Measurements from ENCODE around the gene FIS1. TPM values are rescaled to one million over a fixed set of nuclear protein-coding genes. Genes with fewer than 3 reads are reported as not detected.
"Not testable (repeated sequence)": the region's sequence is repeated elsewhere in the genome, so short reads cannot be mapped to it uniquely, and the experiment has no call there.

FIS1 gene
- total RNA-seq, 3 donors from 2014 or later (not counting 1 experiment from before 2014, with no cell fraction given), result 99.9 to 119 (median 105) TPM

DNA sequence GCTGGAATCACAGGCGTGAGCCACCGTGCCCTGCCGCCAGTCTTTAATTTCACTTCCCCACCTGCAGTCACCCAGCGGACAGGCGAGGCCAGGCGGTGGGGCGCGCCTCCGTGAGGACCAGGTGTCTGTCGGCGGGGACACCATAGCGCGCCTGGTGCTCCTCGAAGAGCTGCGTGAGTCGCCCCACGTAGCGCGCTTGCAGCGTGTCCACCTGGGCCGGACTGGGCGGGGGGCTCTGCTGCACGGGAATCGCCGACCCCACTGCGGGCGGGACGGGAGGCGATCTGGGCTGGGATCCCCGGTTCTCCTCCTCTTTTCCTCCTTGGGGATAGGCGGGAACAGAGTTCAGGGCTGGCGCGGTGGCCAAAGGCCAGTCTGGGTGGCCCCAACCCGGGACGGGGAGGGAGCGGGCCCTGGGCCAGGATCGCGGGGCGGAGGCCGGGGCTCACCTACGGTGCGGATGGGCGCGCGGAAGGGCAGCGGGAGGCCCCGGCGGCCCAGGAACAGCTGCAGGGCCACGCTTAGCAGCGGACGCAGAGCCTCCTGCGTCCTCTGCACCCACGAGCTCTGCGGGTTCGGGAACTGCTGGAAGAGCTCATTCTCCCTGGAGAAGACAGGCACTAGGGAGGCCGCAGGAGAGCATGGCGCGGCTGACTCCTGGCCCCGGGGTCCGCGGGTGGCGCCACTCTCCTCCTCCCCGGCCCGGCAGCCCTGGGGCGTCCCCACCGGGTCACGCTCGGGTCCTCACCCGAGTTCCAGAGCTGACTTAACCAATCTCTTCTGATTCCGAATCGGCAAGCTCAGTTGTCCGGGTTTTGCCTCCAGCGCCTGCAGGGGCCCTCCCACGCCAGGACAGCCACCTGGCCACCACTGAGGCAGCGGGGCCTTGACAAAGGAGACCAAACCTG is 42.9 kb downstream of the FIS1 start:
- DNase-seq, result no peak
- peak in 1 of 3 donors; percentile 34 for ATAC-seq
- no peaks in the 10 kb centered on the region for H3K36me3 Mint-ChIP-seq
- H3K4me1 Mint-ChIP-seq, result peaks cover 0 to 13% of the 10 kb centered on the region in 2 donors
- H3K4me3 Mint-ChIP-seq, result no peak overlapping the region
- Histone ChIP-seq H3K4me3 (ENCODE audit: low read length) (no peak overlapping the region), H3K36me3 (ENCODE audit: control insufficient read depth, insufficient read depth, low read length) (no peaks in the 10 kb centered on the region), H3K4me1 (ENCODE audit: control insufficient read depth, insufficient read depth, low read length) (peaks cover 16% of the 10 kb centered on the region), H3K27me3 (ENCODE audit: control insufficient read depth, insufficient read depth, low read length) (peaks cover 17% of the 10 kb centered on the region), H3K27ac (ENCODE audit: low read length) (no peak overlapping the region), H3K9me3 (ENCODE audit: control insufficient read depth, insufficient read depth, low read length) (no peaks in the 10 kb centered on the region)
- H3K9me3 Mint-ChIP-seq, result no peaks in the 10 kb centered on the region
- WGBS (ENCODE audit: insufficient coverage), result 10% methylated on average over 75 of the region's 75 CpGs
- intact Hi-C loops (cut with micrococcal nuclease), result no loop called here
- H3K27ac Mint-ChIP-seq, result no peak overlapping the region
- TF ChIP-seq, protein P1, sequence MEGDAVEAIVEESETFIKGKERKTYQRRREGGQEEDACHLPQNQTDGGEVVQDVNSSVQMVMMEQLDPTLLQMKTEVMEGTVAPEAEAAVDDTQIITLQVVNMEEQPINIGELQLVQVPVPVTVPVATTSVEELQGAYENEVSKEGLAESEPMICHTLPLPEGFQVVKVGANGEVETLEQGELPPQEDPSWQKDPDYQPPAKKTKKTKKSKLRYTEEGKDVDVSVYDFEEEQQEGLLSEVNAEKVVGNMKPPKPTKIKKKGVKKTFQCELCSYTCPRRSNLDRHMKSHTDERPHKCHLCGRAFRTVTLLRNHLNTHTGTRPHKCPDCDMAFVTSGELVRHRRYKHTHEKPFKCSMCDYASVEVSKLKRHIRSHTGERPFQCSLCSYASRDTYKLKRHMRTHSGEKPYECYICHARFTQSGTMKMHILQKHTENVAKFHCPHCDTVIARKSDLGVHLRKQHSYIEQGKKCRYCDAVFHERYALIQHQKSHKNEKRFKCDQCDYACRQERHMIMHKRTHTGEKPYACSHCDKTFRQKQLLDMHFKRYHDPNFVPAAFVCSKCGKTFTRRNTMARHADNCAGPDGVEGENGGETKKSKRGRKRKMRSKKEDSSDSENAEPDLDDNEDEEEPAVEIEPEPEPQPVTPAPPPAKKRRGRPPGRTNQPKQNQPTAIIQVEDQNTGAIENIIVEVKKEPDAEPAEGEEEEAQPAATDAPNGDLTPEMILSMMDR (IDR thresholded peaks at IDR 0.05), result no peak
- peaks cover 16 to 31% of the 10 kb centered on the region in 2 donors for H3K27me3 Mint-ChIP-seq (ENCODE audit: low read depth in 2 of 2)

DNA sequence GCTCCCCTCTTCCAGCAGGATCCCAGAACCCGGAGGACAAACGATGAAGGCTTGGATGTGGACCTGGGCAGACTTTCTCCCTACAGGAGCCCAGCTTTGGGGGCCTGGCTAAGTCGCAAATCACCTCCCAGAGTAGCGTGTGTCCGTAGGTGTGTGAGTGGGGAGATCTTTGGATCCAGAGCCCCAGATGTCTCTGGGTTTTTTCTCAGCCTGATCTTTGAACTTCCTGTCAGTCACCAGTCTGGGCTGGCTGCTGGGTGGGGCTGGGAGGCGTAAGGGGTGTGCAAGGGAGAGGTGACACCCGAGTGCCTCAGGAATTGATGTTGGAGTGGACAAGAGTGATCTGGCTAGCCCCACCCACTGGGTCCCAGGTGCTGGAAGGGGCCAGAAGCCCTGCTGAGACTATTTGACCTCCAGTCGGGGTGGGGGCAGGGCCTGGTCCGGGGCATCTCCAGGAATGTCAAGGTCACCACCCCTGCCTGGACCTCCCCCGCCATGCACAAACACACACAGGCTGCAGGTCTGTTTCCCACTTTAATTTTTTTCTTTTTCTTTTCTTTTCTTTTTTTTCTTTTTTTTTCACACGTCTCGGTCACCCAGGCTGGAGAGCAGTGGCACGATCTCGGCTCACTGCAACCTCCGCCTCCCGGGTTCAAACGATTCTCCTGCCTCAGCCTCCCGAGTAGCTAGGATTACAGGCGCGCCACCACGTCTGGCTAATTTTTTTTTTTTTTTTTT is 43.9 kb downstream of the FIS1 start, which contains the start of gene MOGAT3:
Gene MOGAT3, minus strand, starts transcription at position 175 of the 738 bp plus-strand sequence. CDS start 182 bp downstream, outside the sequence.
- WGBS (ENCODE audit: insufficient coverage), result 32% methylated on average over 18 of the region's 21 CpGs
- ATAC-seq, result no peak
- H3K36me3 Mint-ChIP-seq, result no peaks in the 10 kb centered on the region
- intact Hi-C loops (cut with micrococcal nuclease), result no loop called here
- Histone ChIP-seq H3K4me1 (ENCODE audit: control insufficient read depth, insufficient read depth, low read length) (peaks cover 16% of the 10 kb centered on the region), H3K36me3 (ENCODE audit: control insufficient read depth, insufficient read depth, low read length) (no peaks in the 10 kb centered on the region), H3K4me3 (ENCODE audit: low read length) (no peak within 1 kb of the TSS), H3K27ac (ENCODE audit: low read length) (no peak within 1 kb of the TSS), H3K9me3 (ENCODE audit: control insufficient read depth, insufficient read depth, low read length) (no peaks in the 10 kb centered on the region), H3K27me3 (ENCODE audit: control insufficient read depth, insufficient read depth, low read length) (peaks cover 17% of the 10 kb centered on the region)
- no peak within 1 kb of the TSS for H3K4me3 Mint-ChIP-seq
- H3K4me1 Mint-ChIP-seq, result peaks cover 0 to 9% of the 10 kb centered on the region in 2 donors
- TF ChIP-seq, protein P1 (IDR thresholded peaks at IDR 0.05), result no peak
- H3K27me3 Mint-ChIP-seq (ENCODE audit: low read depth in 2 of 2), result peaks cover 16 to 31% of the 10 kb centered on the region in 2 donors
- H3K27ac Mint-ChIP-seq, result no peak within 1 kb of the TSS
- no peaks in the 10 kb centered on the region for H3K9me3 Mint-ChIP-seq
- DNase-seq, result no peak

DNA sequence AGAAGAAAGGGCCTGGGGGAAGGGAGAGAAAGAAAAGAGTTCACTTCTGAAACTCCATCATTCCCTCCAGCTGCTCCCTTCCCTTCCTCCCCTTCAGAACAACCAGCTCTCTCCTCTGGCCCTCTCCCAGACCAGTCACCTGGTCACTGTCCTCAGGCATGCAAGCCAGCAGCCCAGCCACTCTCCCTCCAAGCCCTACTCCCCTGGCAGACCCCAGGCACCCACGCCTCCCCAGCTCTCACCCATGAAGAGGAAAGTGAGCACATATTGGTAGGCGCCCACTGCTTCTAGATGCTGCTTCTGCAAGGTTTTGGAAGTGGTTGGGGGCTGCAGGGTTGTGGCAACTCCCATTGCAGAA is 44.4 kb downstream of the FIS1 start:
- Mint-ChIP-seq H3K4me1 (peaks cover 0 to 9% of the 10 kb centered on the region in 2 donors), H3K27me3 (ENCODE audit: low read depth in 2 of 2) (peaks cover 16 to 33% of the 10 kb centered on the region in 2 donors), H3K36me3 (no peaks in the 10 kb centered on the region), H3K9me3 (no peaks in the 10 kb centered on the region), H3K27ac (no peak overlapping the region), H3K4me3 (no peak overlapping the region)
- Histone ChIP-seq H3K27me3 (ENCODE audit: control insufficient read depth, insufficient read depth, low read length) (peaks cover 17% of the 10 kb centered on the region), H3K4me1 (ENCODE audit: control insufficient read depth, insufficient read depth, low read length) (peaks cover 16% of the 10 kb centered on the region), H3K4me3 (ENCODE audit: low read length) (no peak overlapping the region), H3K27ac (ENCODE audit: low read length) (no peak overlapping the region), H3K9me3 (ENCODE audit: control insufficient read depth, insufficient read depth, low read length) (no peaks in the 10 kb centered on the region), H3K36me3 (ENCODE audit: control insufficient read depth, insufficient read depth, low read length) (no peaks in the 10 kb centered on the region)
- ATAC-seq (no peak), DNase-seq (no peak)
- TF ChIP-seq, protein P1 (IDR thresholded peaks at IDR 0.05), result no peak
- 76% methylated on average over 2 of the region's 2 CpGs for WGBS (ENCODE audit: insufficient coverage)
- intact Hi-C loops (cut with micrococcal nuclease), result no loop called here

DNA sequence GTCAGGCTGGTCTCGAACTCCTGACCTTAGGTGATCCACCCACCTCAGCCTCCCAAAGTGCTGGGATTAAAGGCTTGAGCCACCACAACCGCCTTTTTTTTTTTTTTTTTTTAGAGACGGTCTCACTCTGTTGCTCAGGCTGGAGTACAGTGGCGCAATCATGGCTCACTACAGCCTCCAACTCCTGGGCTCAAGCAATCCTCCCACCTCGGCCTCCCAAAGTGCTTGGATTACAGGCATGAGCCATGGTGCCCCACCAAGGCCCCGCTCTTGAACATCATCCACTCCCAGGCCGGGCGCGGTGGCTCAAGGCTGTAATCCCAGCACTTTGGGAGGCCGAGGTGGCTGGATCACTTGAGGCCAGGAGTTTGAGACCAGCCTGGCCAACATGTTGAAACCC is 45.4 kb downstream of the FIS1 start:
- 90% methylated on average over 10 of the region's 10 CpGs for WGBS (ENCODE audit: insufficient coverage)
- intact Hi-C loops (cut with micrococcal nuclease); H3K27ac Mint-ChIP-seq; H3K4me1 Mint-ChIP-seq; H3K9me3 ChIP-seq (ENCODE audit: control insufficient read depth, insufficient read depth, low read length); ATAC-seq; H3K36me3 Mint-ChIP-seq; H3K4me3 Mint-ChIP-seq; H3K36me3 ChIP-seq (ENCODE audit: control insufficient read depth, insufficient read depth, low read length); H3K4me3 ChIP-seq (ENCODE audit: low read length); H3K27ac ChIP-seq (ENCODE audit: low read length); DNase-seq; H3K9me3 Mint-ChIP-seq: not testable (repeated sequence)
- H3K27me3 ChIP-seq (ENCODE audit: control insufficient read depth, insufficient read depth, low read length), result peaks cover 17% of the 10 kb centered on the region
- H3K4me1 ChIP-seq (ENCODE audit: control insufficient read depth, insufficient read depth, low read length), result peaks cover 16% of the 10 kb centered on the region
- peaks cover 16 to 33% of the 10 kb centered on the region in 2 donors for H3K27me3 Mint-ChIP-seq (ENCODE audit: low read depth in 2 of 2)
